Measurements from ENCODE around the gene SOX12. TPM values are rescaled to one million over a fixed set of nuclear protein-coding genes. Genes with fewer than 3 reads are reported as not detected.
A peak's percentile ranks its signal among the peaks of the same experiment; 100 is the strongest.
"Not testable (repeated sequence)": the region's sequence is repeated elsewhere in the genome, so short reads cannot be mapped to it uniquely, and the experiment has no call there.

SOX12 gene
- total RNA-seq, 2 donors from 2014 or later, result 7.8 to 11.7 TPM

DNA sequence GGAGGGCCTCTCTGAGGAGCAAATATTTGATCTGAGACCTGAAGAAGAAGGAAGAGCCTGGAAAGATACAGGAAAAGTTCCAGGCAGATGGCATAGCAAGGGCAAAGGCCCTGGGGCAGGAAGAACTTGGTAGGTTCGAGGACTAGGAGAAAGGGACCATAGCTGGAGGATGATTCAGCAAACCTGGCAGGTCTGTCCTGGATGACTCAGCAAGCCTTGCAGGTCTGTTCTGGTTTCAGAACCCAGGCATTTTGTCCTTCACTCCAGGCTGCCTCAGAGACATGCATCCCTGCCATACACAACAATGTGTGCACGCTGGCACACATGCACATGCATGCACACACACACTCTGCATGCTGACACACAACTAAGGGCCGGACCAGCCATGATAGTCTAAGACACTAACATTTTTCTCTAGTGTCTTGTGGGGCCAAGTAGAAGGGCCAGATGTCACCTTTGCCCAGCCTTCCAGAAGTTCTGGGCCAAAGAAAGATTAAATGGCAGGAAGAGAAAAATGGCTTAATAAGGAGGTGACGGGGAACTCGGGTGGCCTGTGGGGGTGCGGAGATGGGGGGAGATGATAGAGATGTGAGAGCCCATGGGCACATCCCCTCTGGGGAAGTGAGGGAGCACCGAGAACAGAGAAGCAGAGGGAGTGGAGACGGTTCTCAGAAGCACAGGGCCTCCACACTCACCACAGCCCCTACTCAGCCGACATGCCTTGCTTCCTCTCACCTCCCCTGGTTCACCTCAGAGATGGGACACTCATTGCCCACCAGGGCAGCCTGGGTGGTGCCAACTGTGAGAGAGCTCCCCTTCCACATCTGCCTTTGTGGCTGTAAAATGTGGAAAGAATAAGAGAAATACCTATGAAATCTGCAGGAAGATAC lies 39.8 kb downstream of the SOX12 start:
- peaks cover 71% of the 10 kb centered on the region for H3K4me1 Mint-ChIP-seq (ENCODE audit: low read depth)
- peaks cover 0 to 4% of the 10 kb centered on the region in 2 donors for H3K36me3 Mint-ChIP-seq (ENCODE audit: insufficient read depth in 2 of 2)
- H3K27me3 Mint-ChIP-seq (ENCODE audit: low read depth), result no peaks in the 10 kb centered on the region
- ATAC-seq (replicated peaks in 1 of 2) (peak; percentile 37 to 49), DNase-seq (peak in 1 of 2 donors; percentile 31)
- no peaks in the 10 kb centered on the region for H3K9me3 Mint-ChIP-seq
- peak overlapping the region; percentile 20 for H3K27ac Mint-ChIP-seq
- peak overlapping the region; percentile 56 to 65 for H3K4me3 Mint-ChIP-seq

DNA sequence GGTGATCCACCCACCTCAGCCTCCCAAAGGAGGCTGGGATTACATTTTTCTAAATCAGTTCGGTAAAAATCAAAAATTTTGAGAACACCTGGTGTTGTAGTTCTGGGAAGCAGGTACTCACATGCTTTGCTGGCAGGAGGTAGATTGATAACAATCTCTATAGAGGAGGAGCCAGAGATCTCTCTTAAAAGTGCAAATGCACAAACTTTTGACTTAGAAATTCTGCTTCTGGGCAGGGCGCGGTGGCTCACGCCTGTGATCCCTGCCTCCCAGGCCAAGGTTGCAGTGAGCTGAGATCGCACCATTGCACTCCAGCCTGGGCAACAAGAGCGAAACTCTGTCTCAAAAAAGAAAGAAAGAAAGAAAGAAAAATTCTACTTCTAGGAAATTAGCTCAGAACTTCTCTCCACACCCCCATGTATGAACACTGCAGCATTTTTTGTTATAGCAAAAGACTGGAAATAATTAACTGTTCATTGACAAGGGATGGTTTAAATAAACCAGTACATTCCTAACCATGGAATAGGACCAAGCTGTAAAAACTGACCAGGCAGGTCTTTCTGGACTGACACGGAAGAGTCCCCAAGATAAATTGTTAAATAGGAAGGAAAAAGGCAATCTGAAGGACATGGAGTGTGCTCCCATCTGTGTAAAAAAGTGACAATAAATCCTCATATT lies 40.8 kb downstream of the SOX12 start:
- H3K4me3 Mint-ChIP-seq, result peak overlapping the region; percentile 57 to 59
- H3K27me3 Mint-ChIP-seq (ENCODE audit: low read depth), result no peaks in the 10 kb centered on the region
- peaks cover 75% of the 10 kb centered on the region for H3K4me1 Mint-ChIP-seq (ENCODE audit: low read depth)
- ATAC-seq (replicated peaks in 1 of 2) (no peak), DNase-seq (no peak)
- H3K9me3 Mint-ChIP-seq, result no peaks in the 10 kb centered on the region
- H3K27ac Mint-ChIP-seq, result peak overlapping the region; percentile 36
- H3K36me3 Mint-ChIP-seq (ENCODE audit: insufficient read depth in 2 of 2), result peaks cover 0 to 4% of the 10 kb centered on the region in 2 donors

DNA sequence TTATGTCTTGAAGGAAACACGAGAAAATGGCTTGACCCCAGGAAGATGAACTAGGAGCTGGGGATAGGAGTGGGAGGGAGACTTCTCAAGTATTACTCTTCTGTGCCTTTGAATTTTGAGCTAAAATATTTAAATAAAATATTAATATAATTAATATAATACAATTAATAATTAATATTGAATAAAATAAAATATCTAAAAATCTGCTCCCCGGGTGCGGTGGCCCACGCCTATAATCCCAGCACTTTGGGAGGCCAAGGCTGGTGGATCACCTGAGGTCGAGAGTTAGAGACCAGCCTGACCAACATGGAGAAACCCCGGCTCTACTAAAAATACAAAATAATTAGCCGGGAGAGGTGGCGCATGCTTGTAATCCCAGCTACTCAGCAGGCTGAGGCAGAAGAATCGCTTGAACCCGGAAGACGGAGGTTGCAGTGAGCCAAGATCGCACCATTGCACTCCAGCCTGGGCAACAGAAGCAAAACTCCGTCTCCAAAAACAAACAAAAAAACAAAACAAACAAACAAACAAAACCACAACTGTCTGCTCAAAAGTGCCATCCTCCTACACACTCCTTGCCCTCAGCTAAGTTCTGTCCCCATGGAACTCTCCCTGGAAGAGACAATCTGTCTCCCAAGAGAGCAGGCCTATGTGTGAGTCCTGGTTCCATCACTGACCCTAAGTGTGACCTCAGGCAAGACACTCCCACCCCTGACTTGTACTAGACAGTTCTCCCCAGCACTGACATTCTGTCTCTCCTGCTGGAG lies 41.5 kb downstream of the SOX12 start:
- no peaks in the 10 kb centered on the region for H3K27me3 Mint-ChIP-seq (ENCODE audit: low read depth)
- DNase-seq (no peak), ATAC-seq (replicated peaks in 1 of 2) (no peak)
- H3K4me1 Mint-ChIP-seq (ENCODE audit: low read depth), result peaks cover 75% of the 10 kb centered on the region
- H3K4me3 Mint-ChIP-seq, result peak overlapping the region in 1 of 2 donors; percentile 57
- no peaks in the 10 kb centered on the region for H3K9me3 Mint-ChIP-seq
- H3K27ac Mint-ChIP-seq, result peak overlapping the region; percentile 36
- H3K36me3 Mint-ChIP-seq (ENCODE audit: insufficient read depth in 2 of 2), result peaks cover 0 to 4% of the 10 kb centered on the region in 2 donors

DNA sequence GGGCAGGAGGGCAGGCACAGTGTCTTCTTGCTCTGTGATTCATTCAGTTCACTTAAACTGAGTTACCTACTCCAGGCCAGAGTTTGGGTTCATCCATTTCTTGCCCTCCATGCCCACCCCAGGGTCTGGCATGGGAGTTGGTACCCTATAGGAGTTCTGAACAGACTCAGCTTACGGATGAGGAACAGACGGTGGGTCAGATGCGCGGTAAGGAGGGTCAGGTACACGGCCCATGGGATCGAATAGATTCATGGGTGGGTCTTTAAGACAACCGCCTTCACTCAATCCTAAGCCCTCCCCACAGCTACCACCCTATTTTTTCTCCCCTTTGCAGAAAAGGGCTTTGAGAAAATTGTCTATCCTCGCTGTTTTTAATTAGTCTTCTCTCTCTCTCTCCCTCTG lies 42.1 kb downstream of the SOX12 start:
- Mint-ChIP-seq H3K4me1 (ENCODE audit: low read depth) (peaks cover 75% of the 10 kb centered on the region), H3K9me3 (no peaks in the 10 kb centered on the region), H3K27ac (no peak overlapping the region), H3K27me3 (ENCODE audit: low read depth) (no peaks in the 10 kb centered on the region), H3K36me3 (ENCODE audit: insufficient read depth in 2 of 2) (peaks cover 0 to 3% of the 10 kb centered on the region in 2 donors), H3K4me3 (no peak overlapping the region)
- DNase-seq (no peak), ATAC-seq (replicated peaks in 1 of 2) (no peak)

DNA sequence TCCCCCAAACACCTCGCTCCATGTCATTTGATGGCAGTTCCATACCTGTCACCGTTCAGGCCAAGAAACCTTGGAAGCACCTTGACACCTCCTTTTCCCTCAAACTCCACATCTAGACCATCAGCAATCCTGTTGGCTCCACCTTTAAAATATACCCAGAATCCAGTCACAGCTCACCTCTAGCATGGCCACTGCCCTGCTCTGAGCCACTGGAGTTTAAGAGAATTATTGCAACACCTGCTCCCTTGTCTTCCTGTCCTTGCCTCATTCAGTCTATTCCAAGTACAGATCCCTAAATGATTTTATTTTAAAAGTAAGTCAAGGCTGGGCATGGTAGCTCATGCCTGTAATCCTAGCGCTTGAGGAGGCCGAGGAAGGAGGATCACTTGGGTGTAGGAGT lies 43.6 kb downstream of the SOX12 start:
- H3K27me3 Mint-ChIP-seq (ENCODE audit: low read depth), result no peaks in the 10 kb centered on the region
- H3K9me3 Mint-ChIP-seq, result no peaks in the 10 kb centered on the region
- no peaks in the 10 kb centered on the region for H3K36me3 Mint-ChIP-seq (ENCODE audit: insufficient read depth in 2 of 2)
- H3K4me3 Mint-ChIP-seq, result no peak overlapping the region
- H3K27ac Mint-ChIP-seq, result peak overlapping the region; percentile 36
- no peak for DNase-seq
- ATAC-seq (replicated peaks in 1 of 2), result no peak
- H3K4me1 Mint-ChIP-seq (ENCODE audit: low read depth), result peaks cover 74% of the 10 kb centered on the region

DNA sequence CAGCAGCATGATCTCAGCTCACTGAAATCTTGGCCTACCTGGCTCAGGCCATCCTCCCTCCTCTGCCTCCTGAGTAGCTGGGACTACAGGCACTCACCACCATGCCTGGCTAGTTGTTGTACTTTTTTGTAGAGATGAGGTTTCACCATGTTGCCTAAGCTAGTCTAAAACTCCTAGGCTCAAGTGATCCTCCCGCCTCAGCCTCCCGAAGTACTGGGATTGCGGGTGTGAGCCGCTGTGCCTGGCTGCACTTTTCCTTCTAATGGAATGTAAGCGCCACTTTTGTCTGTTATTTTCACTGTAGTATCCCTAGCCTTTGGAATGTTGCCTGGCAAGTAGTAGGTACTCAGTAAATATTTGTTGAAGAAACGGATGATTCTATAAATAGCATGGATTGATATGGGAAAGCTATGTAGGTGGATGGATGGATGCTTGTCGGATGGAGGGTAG lies 44.8 kb downstream of the SOX12 start:
- no peak overlapping the region for H3K4me3 Mint-ChIP-seq
- DNase-seq, result no peak
- no peak overlapping the region for H3K27ac Mint-ChIP-seq
- ATAC-seq (replicated peaks in 1 of 2), result no peak
- H3K36me3 Mint-ChIP-seq (ENCODE audit: insufficient read depth in 2 of 2), result no peaks in the 10 kb centered on the region
- no peaks in the 10 kb centered on the region for H3K27me3 Mint-ChIP-seq (ENCODE audit: low read depth)
- H3K9me3 Mint-ChIP-seq, result no peaks in the 10 kb centered on the region
- peaks cover 61% of the 10 kb centered on the region for H3K4me1 Mint-ChIP-seq (ENCODE audit: low read depth)

DNA sequence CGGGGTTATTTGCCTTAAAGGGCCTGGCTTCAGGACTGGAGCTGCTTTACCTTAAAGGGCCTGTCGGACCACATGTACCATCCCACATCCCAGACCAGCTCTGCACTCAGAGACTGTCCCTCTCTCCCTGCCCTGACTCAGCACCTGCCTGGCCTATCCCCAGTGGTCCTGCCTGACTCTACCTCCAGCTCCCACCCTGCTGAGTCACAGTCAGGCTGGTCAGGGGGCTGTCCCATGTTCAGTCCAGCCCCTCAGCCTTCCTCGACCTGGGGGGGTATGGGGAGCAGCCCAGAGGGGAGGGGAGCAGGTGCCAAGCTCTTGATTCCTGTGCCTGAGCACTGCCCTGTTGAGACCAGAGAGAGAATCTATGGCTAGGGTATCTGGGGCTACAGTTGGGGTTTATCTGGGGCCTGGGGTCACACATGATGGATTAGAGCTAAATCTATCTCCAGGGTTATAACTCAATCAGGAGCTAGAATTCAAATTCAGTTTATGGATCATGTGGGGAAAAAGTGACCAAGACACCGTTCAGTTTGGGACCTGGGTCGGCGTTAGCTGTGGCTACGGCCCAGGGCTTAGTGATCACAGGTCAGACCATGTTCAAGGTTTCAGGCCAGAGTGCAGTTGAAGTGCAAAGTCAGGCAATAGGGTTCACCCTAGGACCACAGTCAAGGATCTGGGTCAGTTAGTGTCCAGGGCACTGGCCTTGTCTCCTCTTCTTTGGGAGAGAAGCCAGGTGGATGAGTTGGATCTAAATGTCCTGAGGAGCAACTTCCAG lies 45.8 kb downstream of the SOX12 start:
- no peaks in the 10 kb centered on the region for H3K27me3 Mint-ChIP-seq (ENCODE audit: low read depth)
- ATAC-seq (replicated peaks in 1 of 2), result no peak
- no peaks in the 10 kb centered on the region for H3K36me3 Mint-ChIP-seq (ENCODE audit: insufficient read depth in 2 of 2)
- H3K4me1 Mint-ChIP-seq (ENCODE audit: low read depth), result peaks cover 51% of the 10 kb centered on the region
- H3K27ac Mint-ChIP-seq, result peak overlapping the region; percentile 43
- no peak overlapping the region for H3K4me3 Mint-ChIP-seq
- no peak for DNase-seq
- no peaks in the 10 kb centered on the region for H3K9me3 Mint-ChIP-seq

DNA sequence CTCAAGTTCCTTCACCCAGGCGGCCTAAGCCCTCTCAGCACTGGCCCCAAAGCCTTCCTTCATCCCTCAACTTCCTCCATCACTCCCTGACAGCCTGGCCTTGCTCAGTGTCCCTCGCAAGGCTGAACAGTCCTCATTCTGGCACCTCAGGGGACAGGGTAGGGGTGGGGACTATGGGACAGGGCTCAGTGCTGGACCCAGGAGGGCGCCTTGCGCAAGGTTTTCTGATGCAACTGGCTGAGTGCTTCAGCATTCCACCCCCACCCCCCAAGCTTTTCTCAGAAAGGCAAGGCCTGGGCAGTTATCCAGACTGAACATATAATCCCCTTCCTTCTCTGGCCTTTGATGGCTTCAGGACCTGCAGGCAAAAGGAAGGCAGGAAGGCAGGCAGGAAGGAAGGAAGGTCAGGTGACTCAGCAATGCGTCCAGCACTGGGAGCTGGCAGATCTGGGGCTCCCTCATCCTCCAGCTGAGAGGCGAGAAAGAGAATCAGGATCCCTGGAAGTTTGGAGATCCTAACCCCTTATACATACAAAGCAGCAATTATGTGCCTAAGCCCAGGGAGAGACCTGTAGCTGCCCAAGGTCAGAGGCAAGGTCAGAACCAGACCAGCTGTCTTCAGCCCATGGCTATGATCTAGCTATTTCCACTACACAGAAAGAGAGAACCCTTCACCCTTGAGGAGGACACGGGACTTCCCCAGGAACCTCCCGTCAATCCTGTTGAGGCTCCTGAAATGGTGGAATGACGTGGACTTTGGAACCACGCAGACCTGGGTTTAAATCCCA lies 46.6 kb downstream of the SOX12 start:
- DNase-seq, result no peak
- Mint-ChIP-seq H3K27me3 (ENCODE audit: low read depth) (no peaks in the 10 kb centered on the region), H3K36me3 (ENCODE audit: insufficient read depth in 2 of 2) (no peaks in the 10 kb centered on the region), H3K9me3 (no peaks in the 10 kb centered on the region), H3K4me3 (peak overlapping the region; percentile 19 to 37), H3K4me1 (ENCODE audit: low read depth) (peaks cover 44% of the 10 kb centered on the region), H3K27ac (peak overlapping the region; percentile 43)
- ATAC-seq (replicated peaks in 1 of 2), result peak in 1 of 2 donors; percentile 18

DNA sequence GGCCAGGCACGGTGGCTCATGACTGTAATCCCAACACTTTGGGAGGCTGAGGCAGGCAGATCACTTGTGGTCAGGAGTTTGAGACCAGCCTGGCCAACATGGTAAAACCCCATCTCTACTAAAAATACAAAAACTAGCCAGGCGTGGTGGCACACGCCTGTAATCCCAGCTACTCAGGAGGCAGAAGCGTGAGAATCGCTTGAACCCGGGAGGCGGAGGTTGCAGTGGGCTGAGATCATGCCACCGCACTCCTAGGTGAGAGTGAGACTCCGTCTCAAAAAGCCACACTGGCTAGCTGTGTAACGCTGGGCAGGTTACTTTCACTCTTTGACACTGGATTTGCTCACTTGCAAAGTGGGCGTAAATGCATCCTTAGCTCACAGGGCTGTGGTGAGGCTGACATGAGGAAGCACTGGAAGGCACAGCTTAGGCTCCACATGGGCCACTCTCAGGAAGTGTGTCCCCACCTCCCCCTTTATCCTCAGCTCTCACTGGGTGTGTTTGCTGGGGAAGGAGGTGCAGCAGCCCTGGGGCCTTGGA lies 47.3 kb downstream of the SOX12 start:
- not testable (repeated sequence) for H3K36me3 Mint-ChIP-seq (ENCODE audit: insufficient read depth in 2 of 2); H3K9me3 Mint-ChIP-seq; H3K27ac Mint-ChIP-seq; H3K27me3 Mint-ChIP-seq (ENCODE audit: low read depth)
- peak in 1 of 2 donors; percentile 34 for DNase-seq
- Mint-ChIP-seq H3K4me1 (ENCODE audit: low read depth) (peaks cover 40% of the 10 kb centered on the region), H3K4me3 (peak overlapping the region in 1 of 2 donors; percentile 37)
- ATAC-seq (replicated peaks in 1 of 2), result peak; percentile 74 to 80

DNA sequence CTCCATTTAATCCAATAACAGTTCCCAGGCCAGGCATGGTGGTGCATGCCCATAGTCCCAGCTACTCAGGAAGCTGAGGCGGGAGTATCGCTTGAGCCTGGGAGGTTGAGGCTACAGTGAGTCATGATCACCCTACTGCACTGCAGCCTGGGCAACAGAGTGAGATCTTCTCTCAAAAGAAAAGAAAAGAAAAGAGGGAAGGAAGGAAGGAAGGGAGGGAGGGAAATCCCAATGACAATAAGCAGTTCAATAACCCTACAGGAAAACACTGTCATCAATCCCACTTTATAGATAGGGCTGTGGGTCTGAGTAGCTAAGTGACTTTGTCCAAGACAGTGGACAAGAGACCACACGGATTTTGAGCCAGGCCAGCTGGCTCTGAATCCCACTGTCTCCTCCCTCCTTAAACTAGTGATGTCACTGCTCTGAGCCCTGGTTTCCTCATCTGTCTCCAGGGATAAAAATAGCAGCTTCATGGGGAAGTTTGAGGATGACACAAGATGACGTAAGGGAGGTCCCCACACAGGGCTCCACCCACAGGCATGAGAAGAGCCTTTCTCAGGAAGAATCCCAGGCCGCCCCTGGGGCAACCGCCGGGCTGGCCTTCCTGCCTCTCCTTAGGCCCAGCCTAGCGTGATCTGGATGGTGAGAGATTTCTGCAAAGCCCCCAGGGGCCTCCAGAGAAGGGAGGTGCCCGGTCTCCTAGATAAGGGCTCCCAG lies 48.0 kb downstream of the SOX12 start:
- Mint-ChIP-seq H3K9me3 (no peaks in the 10 kb centered on the region), H3K27ac (no peak overlapping the region), H3K36me3 (ENCODE audit: insufficient read depth in 2 of 2) (no peaks in the 10 kb centered on the region), H3K4me1 (ENCODE audit: low read depth) (peaks cover 46% of the 10 kb centered on the region), H3K4me3 (peak overlapping the region in 1 of 2 donors; percentile 31), H3K27me3 (ENCODE audit: low read depth) (no peaks in the 10 kb centered on the region)
- DNase-seq (no peak), ATAC-seq (replicated peaks in 1 of 2) (peak; percentile 25 to 40)

DNA sequence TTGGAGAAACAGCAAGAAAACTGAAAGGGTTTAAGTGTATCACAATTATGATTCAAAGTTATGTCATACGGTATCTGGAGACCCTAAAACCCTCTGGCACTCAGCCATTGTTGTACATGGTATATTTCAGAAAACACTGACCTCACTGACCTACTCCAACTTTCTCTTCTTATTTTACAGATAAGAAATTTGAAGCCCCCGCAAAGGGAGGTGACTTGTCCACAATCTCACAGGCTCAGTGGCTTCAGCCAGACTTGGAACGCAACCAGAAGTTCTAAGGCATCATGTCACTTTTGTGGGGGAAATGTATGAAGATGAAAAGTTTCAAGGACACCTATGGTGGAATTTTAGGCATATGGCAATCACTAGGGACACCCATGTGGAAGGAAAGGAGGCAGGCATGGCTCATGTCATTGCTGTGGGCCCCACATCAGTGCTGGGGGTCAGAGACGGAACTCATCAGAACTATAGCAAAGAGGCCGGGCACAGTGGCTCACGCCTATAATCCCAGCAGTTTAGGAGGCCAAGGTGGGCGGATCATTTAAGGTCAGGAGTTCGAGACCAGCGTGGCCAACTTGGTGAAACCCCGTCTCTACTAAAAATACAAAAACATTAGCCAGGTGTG lies 50.0 kb downstream of the SOX12 start:
- Mint-ChIP-seq H3K36me3 (ENCODE audit: insufficient read depth in 2 of 2) (no peaks in the 10 kb centered on the region), H3K9me3 (no peaks in the 10 kb centered on the region)

More for the DNA sequence above, 50.0 kb downstream of the SOX12 start:
- no peak for DNase-seq
- Mint-ChIP-seq H3K4me3 (no peak overlapping the region), H3K27ac (no peak overlapping the region), H3K4me1 (ENCODE audit: low read depth) (peaks cover 48% of the 10 kb centered on the region), H3K27me3 (ENCODE audit: low read depth) (no peaks in the 10 kb centered on the region)
- ATAC-seq (replicated peaks in 1 of 2), result no peak

Measured in activated T-cell treated with anti-CD3 and anti-CD28 coated beads, Interleukin-2, amount 50 U/mL, for 72 hours (primary cell).